NCI-H2081 (cell line): ENCODE data around the gene WEE1.
"Not testable (repeated sequence)": the region's sequence is repeated elsewhere in the genome, so short reads cannot be mapped to it uniquely, and the experiment has no call there.

Experiments used
- DNase-seq, 2 experiments: peaks; one replicate each; lab custom pipeline; 2025; lab: John Stamatoyannopoulos, UW

WEE1 gene

DNA sequence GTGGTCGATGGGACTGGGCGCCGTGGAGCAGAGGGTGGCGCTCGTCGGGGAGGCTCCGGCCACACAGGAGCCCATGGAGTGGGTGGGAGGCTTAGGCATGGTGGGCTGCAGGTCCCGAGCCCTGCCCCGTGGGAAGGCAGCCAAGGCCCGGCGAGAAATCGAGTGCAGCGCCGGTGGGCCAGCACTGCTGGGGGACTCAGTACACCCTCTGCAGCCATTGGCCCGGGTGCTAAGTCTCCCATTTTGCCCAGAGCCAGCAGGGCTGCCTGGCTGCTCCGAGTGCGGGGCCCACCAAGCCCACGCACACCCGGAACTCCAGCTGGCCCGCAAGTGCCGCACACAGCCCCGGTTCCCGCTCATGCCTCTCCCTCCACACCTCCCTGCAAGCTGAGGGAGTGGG lies 49.6 kb downstream of the WEE1 start:
- DNase-seq, result not testable (repeated sequence)

DNA sequence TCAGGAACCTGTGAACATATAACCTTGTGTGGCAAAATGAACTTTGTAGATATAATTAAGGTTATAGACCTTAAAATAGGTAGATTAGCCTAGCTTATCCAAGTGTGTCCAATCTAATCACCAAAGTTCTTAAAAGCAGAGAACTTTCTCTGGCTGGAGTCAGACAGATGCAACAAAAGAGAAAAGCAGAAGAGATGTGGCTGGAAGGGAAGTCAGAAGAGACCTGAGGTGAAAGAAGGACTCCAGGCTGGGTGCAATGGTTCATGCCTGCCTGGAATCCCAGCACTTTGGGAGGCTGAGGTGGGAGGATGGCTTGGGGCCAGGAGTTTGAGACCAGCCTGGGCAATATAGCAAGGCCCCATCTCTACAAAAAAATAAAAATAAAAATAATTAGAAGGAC lies 51.0 kb downstream of the WEE1 start:
- DNase-seq, result no peak

DNA sequence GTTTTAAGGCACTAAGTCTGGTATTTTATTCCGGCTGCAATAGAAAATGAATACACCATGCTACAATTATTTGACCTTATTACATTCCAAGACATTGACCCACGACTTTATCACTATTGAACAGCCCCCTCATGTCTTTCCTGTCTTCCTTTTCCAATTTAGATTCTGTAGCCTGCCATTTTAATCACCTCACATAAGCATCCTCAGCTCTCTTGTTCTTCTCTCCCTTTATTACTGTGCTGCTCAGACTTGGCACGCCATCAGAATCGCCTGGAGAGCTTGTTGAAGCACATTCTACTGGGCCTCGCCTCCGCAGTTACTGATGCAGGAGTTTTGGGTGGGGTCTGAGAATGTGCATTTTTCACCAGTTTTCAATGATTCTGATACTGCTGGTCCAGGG lies 51.7 kb downstream of the WEE1 start:
- no peak for DNase-seq

DNA sequence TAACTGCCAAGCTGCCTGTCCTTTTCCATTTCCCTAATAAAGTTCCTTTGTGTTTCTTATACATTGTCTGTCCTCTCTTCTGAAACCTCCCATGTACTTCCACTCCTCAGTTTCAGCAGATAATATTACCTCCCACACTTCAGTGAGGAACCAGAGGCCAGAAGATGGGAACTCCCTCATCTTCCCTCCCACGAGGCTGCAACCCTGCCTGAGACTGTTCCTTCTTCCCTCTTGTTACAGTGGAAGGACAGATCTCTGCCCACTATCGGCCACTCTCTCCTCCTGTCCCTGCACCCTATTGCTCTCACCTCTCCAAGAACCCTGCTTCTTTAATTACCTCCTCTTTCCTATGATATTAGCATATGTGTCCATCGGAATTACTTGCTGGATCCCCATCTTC lies 52.3 kb downstream of the WEE1 start:
- DNase-seq, result no peak

DNA sequence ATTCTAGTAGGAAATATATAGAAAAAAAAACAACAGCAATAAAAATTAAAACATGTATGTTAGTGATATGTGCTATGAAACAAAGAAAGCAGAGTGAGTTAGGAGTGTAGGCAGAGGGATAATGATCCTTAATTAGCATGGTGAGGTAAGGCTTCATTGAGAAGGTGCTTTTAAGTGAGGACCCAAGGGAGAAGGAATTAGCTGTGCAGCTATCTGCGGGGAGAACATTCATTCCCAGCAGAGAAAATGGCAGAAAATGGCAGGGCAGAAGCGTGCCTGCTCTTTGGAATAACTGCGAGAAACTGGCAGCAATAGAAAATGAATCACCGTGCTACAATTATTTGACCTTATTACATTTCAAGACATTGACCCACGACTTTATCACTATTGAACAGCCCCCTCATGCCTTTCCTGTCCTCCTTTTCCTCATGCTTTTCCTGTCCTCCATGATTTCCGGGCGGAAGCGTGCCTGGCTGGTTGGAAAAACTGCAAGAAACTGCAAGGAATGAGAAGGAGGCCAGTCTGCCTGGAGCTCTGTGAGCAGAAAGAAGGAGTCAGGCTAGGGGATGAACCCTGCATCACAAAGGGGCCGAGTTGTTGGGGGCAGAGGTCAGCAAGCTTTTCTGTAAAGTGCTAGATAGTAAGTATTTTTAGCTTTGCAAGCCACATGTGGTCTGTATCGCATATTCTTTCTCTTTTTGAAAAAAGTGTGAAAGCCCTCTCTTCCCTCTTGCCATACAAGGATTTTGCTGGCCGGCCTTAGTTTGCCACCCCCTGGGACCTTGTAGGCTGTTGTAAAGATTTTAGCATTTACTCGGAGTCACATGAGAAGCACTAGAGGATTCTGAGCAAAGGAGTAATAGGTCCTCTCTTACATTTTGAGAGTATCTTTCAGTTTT lies 53.3 kb downstream of the WEE1 start:
- DNase-seq, result no peak

DNA sequence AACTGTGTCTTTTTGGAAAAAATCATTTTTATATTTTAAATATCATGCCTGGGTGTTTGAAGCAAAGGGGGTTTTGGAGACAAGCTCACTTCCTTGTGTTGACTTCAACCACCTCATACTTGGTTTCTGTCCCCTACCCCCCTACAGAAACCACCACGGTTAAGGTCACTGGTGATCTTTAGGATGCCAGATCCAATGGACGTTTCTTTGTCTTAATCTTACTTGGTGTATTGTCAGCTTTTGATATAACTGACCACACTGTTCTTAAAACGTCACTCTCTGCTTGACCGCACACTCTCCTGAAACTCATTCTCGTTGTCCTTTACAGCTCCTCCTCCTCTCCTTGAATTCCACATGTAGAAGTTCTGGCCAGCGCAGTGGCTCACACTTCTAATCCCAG lies 55.6 kb downstream of the WEE1 start:
- DNase-seq, result no peak

DNA sequence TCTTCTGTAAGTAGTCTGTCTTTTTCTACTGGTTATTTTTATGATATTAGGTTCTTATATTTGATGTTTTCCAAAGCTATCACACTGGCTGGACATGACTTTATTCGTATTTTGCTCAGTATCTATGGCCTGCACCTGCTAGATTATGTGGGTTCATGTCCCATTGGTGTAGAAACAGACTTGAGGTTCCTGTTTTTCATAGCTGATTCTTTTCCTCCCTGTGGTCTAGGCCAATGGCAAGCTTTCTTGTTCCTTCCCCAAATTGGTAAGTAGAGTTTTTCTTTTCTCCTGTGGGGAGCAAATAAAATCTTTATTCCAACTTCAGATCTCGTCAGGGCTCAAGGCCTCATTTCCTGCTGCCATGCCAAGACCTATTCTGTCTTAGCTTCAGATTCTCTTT lies 60.2 kb downstream of the WEE1 start:
- no peak for DNase-seq

DNA sequence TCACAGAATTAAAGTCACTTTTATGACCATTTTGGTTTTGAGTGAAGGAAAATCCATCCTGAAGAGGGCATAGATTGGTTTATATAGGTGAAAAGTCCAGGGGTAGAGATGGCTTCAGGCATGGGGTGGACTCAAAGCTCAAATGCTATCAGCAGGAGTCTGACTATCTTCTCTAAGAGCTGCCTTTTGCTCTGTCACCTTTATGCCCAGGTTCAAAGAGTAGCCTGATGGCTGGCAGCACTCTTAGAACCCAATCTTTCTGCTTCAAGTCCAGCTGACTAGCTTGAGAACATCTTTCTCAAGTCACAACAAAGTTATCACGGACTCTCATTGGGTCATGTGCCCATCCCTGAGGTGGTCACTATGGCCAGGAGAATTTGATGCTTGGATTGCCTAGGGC lies 63.2 kb downstream of the WEE1 start:
- DNase-seq, result no peak

DNA sequence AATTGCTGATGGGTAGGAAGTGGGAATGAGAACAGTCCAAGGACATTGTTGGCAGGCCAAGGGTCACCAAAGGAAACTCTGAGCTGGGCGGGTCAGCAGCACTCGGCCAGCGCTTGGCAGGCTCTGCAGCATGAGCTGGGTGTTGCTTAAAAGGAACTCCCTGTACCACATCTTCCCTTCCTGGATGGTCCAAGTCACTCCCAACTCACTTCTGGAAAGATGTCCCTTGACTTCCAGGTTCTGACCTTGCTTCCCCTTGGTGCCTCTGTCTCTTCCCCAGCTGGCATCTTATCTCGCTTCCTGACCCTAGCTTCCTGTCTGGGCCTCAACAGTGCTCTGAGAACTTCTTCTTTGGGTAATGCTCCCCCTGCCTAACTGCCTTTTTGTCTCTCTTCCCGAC lies 65.6 kb downstream of the WEE1 start:
- DNase-seq, result no peak
